Lower leg skin (tissue), 3 donors: ENCODE measurements around the gene ANKRD13D.

Experiments
- CTCF ChIP-seq, 3 donors: fragments of 450-650 bp; IDR thresholded peaks; one replicate each; pipeline ENCODE4 v1.5.1; 2016; ENCODE audit warnings: antibody characterized with exemption in 3 of 3, mild to moderate bottlenecking in 3 of 3, moderate library complexity in 2 of 3
- POLR2A ChIP-seq, 2 donors: fragments of 450-650 bp; IDR thresholded peaks; one replicate each; pipeline ENCODE4 v1.6.1; 2016 to 2017; ENCODE audit warnings: antibody characterized with exemption in 2 of 2, mild to moderate bottlenecking in 1 of 2, moderate library complexity in 1 of 2

GRCh38 chr11:67285541-67286498 lies 3.3 kb upstream of the ANKRD13D start:
- TF ChIP-seq CTCF (IDR thresholded peaks at IDR 0.05) (no peak), POLR2A (IDR thresholded peaks at IDR 0.05) (no peak)
